ENCODE measurements around the gene SUPT7L. TPM values are rescaled to one million over a fixed set of nuclear protein-coding genes. Genes with fewer than 3 reads are reported as not detected.
A peak's percentile ranks its signal among the peaks of the same experiment; 100 is the strongest.

SUPT7L gene
- total RNA-seq, 5 donors from 2014 or later (not counting 1 experiment from before 2014, with no cell fraction given), result 39.2 to 53.2 (median 39.3) TPM

DNA sequence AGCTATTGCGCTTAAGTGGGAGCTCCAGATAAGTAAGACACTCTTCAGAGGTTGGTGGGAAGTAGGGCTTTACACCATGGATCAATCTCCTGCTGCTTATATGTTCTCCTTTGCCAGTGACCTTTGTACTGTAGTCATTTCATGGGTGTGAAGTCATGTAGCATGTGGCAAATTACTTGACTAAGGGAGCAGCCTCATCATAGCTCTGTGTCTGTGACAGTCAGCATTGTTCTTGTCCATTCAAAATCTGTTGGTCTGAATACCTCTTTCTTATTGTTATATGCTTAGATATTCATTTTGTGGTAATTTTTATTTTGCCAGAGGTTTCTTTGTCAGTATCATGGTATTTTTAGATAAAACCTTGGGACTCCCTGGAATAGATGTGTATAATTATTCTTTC is 18.4 kb upstream of the SUPT7L start:
- Mint-ChIP-seq H3K27me3 (no peaks in the 10 kb centered on the region), H3K4me3 (no peak overlapping the region), H3K36me3 (peaks cover 37% of the 10 kb centered on the region), H3K4me1 (peaks cover 15 to 25% (median 15%) of the 10 kb centered on the region in 3 donors), H3K27ac (no peak overlapping the region), H3K9me3 (no peaks in the 10 kb centered on the region)
- peaks cover 8 to 23% of the 10 kb centered on the region in 2 experiments for H3K4me1 ChIP-seq (ENCODE audit: control insufficient read depth in 1 of 2, extremely low read depth in 1 of 2, insufficient read depth in 2 of 2, low read length in 2 of 2)
- no peaks in the 10 kb centered on the region for H3K9me3 ChIP-seq
- no peaks in the 10 kb centered on the region for H3K27me3 ChIP-seq (replicated peaks in 1 of 2; ENCODE audit: control insufficient read depth in 2 of 2, extremely low read depth in 1 of 2, insufficient read depth in 2 of 2, low read length in 1 of 2)
- ChIA-PET POLR2A (interaction anchor here in 1 of 2 donors (0.6 to 0.7 kb wide), 2 partner anchors 15 to 95 kb away, joined by 7 read pairs; no protein-coding TSS in a partner anchor), CTCF (interaction anchor here (0.5 to 3.1 kb wide), 6 partner anchors 15 to 71 kb away, joined by 3 to 23 read pairs (median 4); partner anchors contain the start of genes CCDC121 (in 1 of the 2), GPN1 (in 1 of the 2), SLC4A1AP (in 1 of the 2) and SUPT7L (in 1 of the 2))
- peaks cover 5 to 59% of the 10 kb centered on the region in 2 donors for H3K36me3 ChIP-seq (ENCODE audit: control insufficient read depth in 2 of 2, extremely low read depth in 1 of 2, insufficient read depth in 1 of 2, low read length in 1 of 2)
- ATAC-seq (replicated peaks in 1 of 4), result no peak
- no peak overlapping the region for H3K27ac ChIP-seq (ENCODE audit: low read length)
- WGBS (ENCODE audit: insufficient coverage), result no CpG with 5 or more reads among the region's 1 CpG
- DNase-seq, result no peak
- no peak overlapping the region for H3K4me3 ChIP-seq (ENCODE audit: control insufficient read depth in 1 of 2, extremely low read depth in 1 of 2, low read length in 1 of 2)

GRCh38 chr2:27680571-27680970 is 17.2 kb upstream of the SUPT7L start:
- Histone ChIP-seq H3K4me3 (ENCODE audit: control insufficient read depth in 1 of 2, extremely low read depth in 1 of 2, low read length in 1 of 2) (no peak overlapping the region), H3K9me3 (no peaks in the 10 kb centered on the region), H3K36me3 (ENCODE audit: control insufficient read depth in 2 of 2, extremely low read depth in 1 of 2, insufficient read depth in 1 of 2, low read length in 1 of 2) (peaks cover 5 to 55% of the 10 kb centered on the region in 2 donors), H3K27ac (ENCODE audit: low read length) (no peak overlapping the region), H3K4me1 (ENCODE audit: control insufficient read depth in 1 of 2, extremely low read depth in 1 of 2, insufficient read depth in 2 of 2, low read length in 2 of 2) (peaks cover 8 to 18% of the 10 kb centered on the region in 2 experiments), H3K27me3 (replicated peaks in 1 of 2; ENCODE audit: control insufficient read depth in 2 of 2, extremely low read depth in 1 of 2, insufficient read depth in 2 of 2, low read length in 1 of 2) (no peaks in the 10 kb centered on the region)
- peaks cover 15 to 23% (median 15%) of the 10 kb centered on the region in 3 donors for H3K4me1 Mint-ChIP-seq
- no peak for ATAC-seq (replicated peaks in 1 of 4)
- no peak for DNase-seq
- peaks cover 34% of the 10 kb centered on the region for H3K36me3 Mint-ChIP-seq
- WGBS (ENCODE audit: insufficient coverage), result no CpG with 5 or more reads among the region's 2 CpGs
- no peaks in the 10 kb centered on the region for H3K27me3 Mint-ChIP-seq
- H3K27ac Mint-ChIP-seq, result peak overlapping the region in 1 of 2 donors; percentile 5
- H3K9me3 Mint-ChIP-seq, result no peaks in the 10 kb centered on the region
- H3K4me3 Mint-ChIP-seq, result no peak overlapping the region
- CTCF ChIA-PET, result no interaction called here
- POLR2A ChIA-PET, result interaction anchor here in 1 of 2 donors (0.6 kb wide), 1 partner anchor 17 kb away, joined by 3 read pairs; the partner anchor contains the start of gene SLC4A1AP

DNA sequence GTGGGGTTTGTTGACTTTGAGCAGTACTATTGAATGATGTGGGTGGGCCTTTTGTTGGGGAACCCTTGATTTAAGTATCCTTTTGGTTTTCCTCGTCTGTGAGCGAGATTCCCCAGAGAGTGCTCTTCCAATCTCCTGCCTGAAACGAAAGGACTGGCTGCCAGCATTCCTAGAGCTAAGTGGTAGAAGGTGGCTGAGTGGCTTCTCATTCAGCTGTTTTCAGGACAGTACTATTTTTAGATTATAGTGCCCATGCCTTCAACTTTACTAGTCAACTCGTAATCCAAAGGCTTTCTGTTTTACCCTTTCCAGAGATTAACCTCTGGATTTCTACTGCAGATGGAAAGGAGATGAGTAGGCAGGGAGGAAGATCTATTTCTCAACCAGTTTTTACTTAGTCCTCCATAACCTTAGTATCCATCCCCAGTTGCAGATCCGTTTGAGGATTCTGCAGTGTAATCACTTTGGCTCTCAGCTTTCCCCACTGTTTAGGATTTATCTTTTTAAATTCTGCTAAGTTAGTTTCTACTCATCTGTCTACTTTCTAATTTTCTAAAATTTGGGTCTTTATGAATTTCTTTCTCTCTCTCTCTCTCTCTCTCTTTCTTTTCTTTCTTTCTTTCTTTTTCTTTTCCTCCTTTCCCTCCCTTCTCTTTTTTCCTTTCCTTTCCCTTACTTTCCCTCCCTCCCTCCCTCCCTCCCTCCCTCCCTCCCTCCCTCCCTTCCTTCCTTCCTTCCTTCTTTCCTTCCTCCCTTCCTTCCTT is 9.5 kb upstream of the SUPT7L start:
- Histone ChIP-seq H3K27ac (ENCODE audit: low read length) (no peak overlapping the region), H3K9me3 (no peaks in the 10 kb centered on the region), H3K36me3 (ENCODE audit: control insufficient read depth in 2 of 2, extremely low read depth in 1 of 2, insufficient read depth in 1 of 2, low read length in 1 of 2) (peaks cover 0 to 61% of the 10 kb centered on the region in 2 donors), H3K4me3 (ENCODE audit: control insufficient read depth in 1 of 2, extremely low read depth in 1 of 2, low read length in 1 of 2) (no peak overlapping the region), H3K27me3 (replicated peaks in 1 of 2; ENCODE audit: control insufficient read depth in 2 of 2, extremely low read depth in 1 of 2, insufficient read depth in 2 of 2, low read length in 1 of 2) (no peaks in the 10 kb centered on the region), H3K4me1 (ENCODE audit: control insufficient read depth in 1 of 2, extremely low read depth in 1 of 2, insufficient read depth in 2 of 2, low read length in 2 of 2) (no peaks in the 10 kb centered on the region)
- no CpG with 5 or more reads among the region's 5 CpGs for WGBS (ENCODE audit: insufficient coverage)
- Mint-ChIP-seq H3K27me3 (no peaks in the 10 kb centered on the region), H3K4me3 (no peak overlapping the region), H3K9me3 (no peaks in the 10 kb centered on the region), H3K27ac (no peak overlapping the region), H3K36me3 (peaks cover 53% of the 10 kb centered on the region), H3K4me1 (peaks cover 9 to 20% (median 10%) of the 10 kb centered on the region in 3 donors)
- no peak for ATAC-seq (replicated peaks in 1 of 4)
- ChIA-PET POLR2A (interaction anchor here (0.6 to 0.7 kb wide), 2 partner anchors 15 to 20 kb away, joined by 3 to 6 read pairs; no protein-coding TSS in a partner anchor), CTCF (interaction anchor here in 1 of 2 donors (0.6 kb wide), 2 partner anchors 10 to 116 kb away, joined by 3 to 6 read pairs; no protein-coding TSS in a partner anchor)
- DNase-seq, result no peak

- H3K9me3 ChIP-seq, result no peaks in the 10 kb centered on the region
- ChIA-PET POLR2A (interaction anchor here (0.7 kb wide), 2 partner anchors 16 to 43 kb away, joined by 4 to 5 read pairs; partner anchors contain the start of genes CCDC121 (in 1 of the 2) and GPN1 (in 1 of the 2)), CTCF (interaction anchor here in 1 of 2 donors (1.4 kb wide), 1 partner anchor 12 kb away, joined by 4 read pairs; no protein-coding TSS in a partner anchor)
- peaks cover 54% of the 10 kb centered on the region for H3K36me3 Mint-ChIP-seq
- no peak overlapping the region for H3K4me3 Mint-ChIP-seq
- H3K36me3 ChIP-seq (ENCODE audit: control insufficient read depth in 2 of 2, extremely low read depth in 1 of 2, insufficient read depth in 1 of 2, low read length in 1 of 2), result peaks cover 0 to 60% of the 10 kb centered on the region in 2 donors
- H3K27ac Mint-ChIP-seq, result no peak overlapping the region
- no peaks in the 10 kb centered on the region for H3K4me1 ChIP-seq (ENCODE audit: control insufficient read depth in 1 of 2, extremely low read depth in 1 of 2, insufficient read depth in 2 of 2, low read length in 2 of 2)
- no peak overlapping the region for H3K27ac ChIP-seq (ENCODE audit: low read length)
- no peaks in the 10 kb centered on the region for H3K27me3 ChIP-seq (replicated peaks in 1 of 2; ENCODE audit: control insufficient read depth in 2 of 2, extremely low read depth in 1 of 2, insufficient read depth in 2 of 2, low read length in 1 of 2)
- H3K27me3 Mint-ChIP-seq, result no peaks in the 10 kb centered on the region
- DNase-seq (no peak), ATAC-seq (replicated peaks in 1 of 4) (no peak)
- H3K4me3 ChIP-seq (ENCODE audit: control insufficient read depth in 1 of 2, extremely low read depth in 1 of 2, low read length in 1 of 2), result no peak overlapping the region
- peaks cover 11 to 20% (median 18%) of the 10 kb centered on the region in 3 donors for H3K4me1 Mint-ChIP-seq
- no peaks in the 10 kb centered on the region for H3K9me3 Mint-ChIP-seq
- 95% methylated on average over 3 of the region's 4 CpGs for whole genome bisulfite sequencing (ENCODE audit: insufficient coverage)
Observed at GRCh38 chr2:27671235-27671634, 7.8 kb upstream of the SUPT7L start.

DNA sequence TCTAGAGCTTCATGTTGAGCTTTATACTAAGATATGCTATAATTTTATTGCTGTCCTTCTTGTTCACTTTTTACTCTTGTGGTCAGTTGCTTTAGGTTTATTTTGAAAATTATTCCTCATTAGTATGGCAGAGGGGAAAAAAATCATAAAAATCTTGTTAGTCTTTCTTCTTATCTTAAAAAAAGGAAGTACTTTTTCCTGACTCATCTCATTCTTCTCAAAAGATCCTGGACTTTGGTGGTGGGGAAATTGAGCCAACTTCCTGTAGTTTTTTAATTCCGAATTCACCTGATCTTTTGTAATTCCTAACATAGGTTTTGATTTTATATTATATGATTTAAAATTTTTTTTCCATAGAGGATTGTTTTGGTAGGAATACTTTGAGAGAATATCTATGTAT is 4.0 kb upstream of the SUPT7L start:
- H3K36me3 ChIP-seq (ENCODE audit: control insufficient read depth in 2 of 2, extremely low read depth in 1 of 2, insufficient read depth in 1 of 2, low read length in 1 of 2), result peaks cover 0 to 36% of the 10 kb centered on the region in 2 donors
- Mint-ChIP-seq H3K4me3 (no peak overlapping the region), H3K36me3 (peaks cover 37% of the 10 kb centered on the region), H3K9me3 (no peaks in the 10 kb centered on the region), H3K27ac (no peak overlapping the region), H3K27me3 (peaks cover 0 to 2% of the 10 kb centered on the region in 2 donors), H3K4me1 (peaks cover 37 to 45% (median 40%) of the 10 kb centered on the region in 3 donors)
- ATAC-seq (replicated peaks in 1 of 4) (no peak), DNase-seq (no peak)
- H3K9me3 ChIP-seq, result no peaks in the 10 kb centered on the region
- CTCF ChIA-PET, result interaction anchor here in 1 of 2 donors (3.7 kb wide), 1 partner anchor 16 kb away, joined by 23 read pairs; no protein-coding TSS in a partner anchor
- no peaks in the 10 kb centered on the region for H3K27me3 ChIP-seq (replicated peaks in 1 of 2; ENCODE audit: control insufficient read depth in 2 of 2, extremely low read depth in 1 of 2, insufficient read depth in 2 of 2, low read length in 1 of 2)
- POLR2A ChIA-PET, result interaction anchor here (0.6 to 2.0 kb wide), 3 partner anchors 9 to 28 kb away, joined by 3 to 4 read pairs (median 4); no protein-coding TSS in a partner anchor
- H3K4me1 ChIP-seq (ENCODE audit: control insufficient read depth in 1 of 2, extremely low read depth in 1 of 2, insufficient read depth in 2 of 2, low read length in 2 of 2), result peaks cover 8 to 20% of the 10 kb centered on the region in 2 experiments
- no peak overlapping the region for H3K27ac ChIP-seq (ENCODE audit: low read length)
- no peak overlapping the region for H3K4me3 ChIP-seq (ENCODE audit: control insufficient read depth in 1 of 2, extremely low read depth in 1 of 2, low read length in 1 of 2)
- no CpG with 5 or more reads among the region's 1 CpG for WGBS (ENCODE audit: insufficient coverage)
